ENCODE measurements around the gene FANCM. TPM values are rescaled to one million over a fixed set of nuclear protein-coding genes. Genes with fewer than 3 reads are reported as not detected.

The FANCM gene
- polyA plus RNA-seq (2.5 to 6.0 TPM (median 3.0 TPM) in 3 replicates), polyA minus RNA-seq (2.7 to 10.2 TPM (median 6.5 TPM) in 3 replicates)
- polyA plus RNA-seq (2011; ENCODE audit: low read depth): 6.5 TPM
- polyA plus RNA-seq (2011; cell fraction: cytosol; rRNA removed): 0.97 and 2.0 TPM in 2 replicates
- 5.8 and 6.2 TPM in 2 replicates for polyA plus RNA-seq (2011; cell fraction: nucleus; rRNA removed)
- 2.6 and 4.0 TPM in 2 replicates for polyA plus RNA-seq (2012; ENCODE audit: low replicate concordance)
- polyA minus RNA-seq (2011; cell fraction: cytosol; rRNA and poly(A)+ RNA removed): 6.1 TPM
- 9.3 and 15.2 TPM in 2 replicates for polyA minus RNA-seq (2011; cell fraction: nucleus; rRNA and poly(A)+ RNA removed)

- H3K9ac ChIP-seq (ENCODE audit: control insufficient read depth, extremely low read depth, insufficient read depth, low read length): peak within 1 kb of the TSS; percentile 96
- H2AFZ ChIP-seq (ENCODE audit: control insufficient read depth, low read length): peak within 1 kb of the TSS; percentile 99
- H4K20me1 ChIP-seq (ENCODE audit: control insufficient read depth, extremely low read depth, insufficient read depth, low read length): no peaks in the 10 kb centered on the region
- dilution Hi-C loops (cut with MboI; ENCODE audit: extremely low pct_ligation_motif_present, low sequenced_read_pairs): no loop called here
- peak; percentile 81 for FAIRE-seq
- peak within 1 kb of the TSS; percentile 87 to 99 (median 95) for H3K4me3 ChIP-seq (ENCODE audit: control insufficient read depth in 2 of 3, extremely low read depth in 1 of 3, insufficient read depth in 2 of 3, low read depth in 1 of 3, low read length in 3 of 3)
- no peaks in the 10 kb centered on the region for H3K9me1 ChIP-seq (ENCODE audit: control insufficient read depth, extremely low read depth, insufficient read depth, low read length)
- H3K4me2 ChIP-seq (ENCODE audit: control insufficient read depth, extremely low read depth, insufficient read depth, low read depth, low read length): peak within 1 kb of the TSS; percentile 96
- TF ChIP-seq, protein P1, sequence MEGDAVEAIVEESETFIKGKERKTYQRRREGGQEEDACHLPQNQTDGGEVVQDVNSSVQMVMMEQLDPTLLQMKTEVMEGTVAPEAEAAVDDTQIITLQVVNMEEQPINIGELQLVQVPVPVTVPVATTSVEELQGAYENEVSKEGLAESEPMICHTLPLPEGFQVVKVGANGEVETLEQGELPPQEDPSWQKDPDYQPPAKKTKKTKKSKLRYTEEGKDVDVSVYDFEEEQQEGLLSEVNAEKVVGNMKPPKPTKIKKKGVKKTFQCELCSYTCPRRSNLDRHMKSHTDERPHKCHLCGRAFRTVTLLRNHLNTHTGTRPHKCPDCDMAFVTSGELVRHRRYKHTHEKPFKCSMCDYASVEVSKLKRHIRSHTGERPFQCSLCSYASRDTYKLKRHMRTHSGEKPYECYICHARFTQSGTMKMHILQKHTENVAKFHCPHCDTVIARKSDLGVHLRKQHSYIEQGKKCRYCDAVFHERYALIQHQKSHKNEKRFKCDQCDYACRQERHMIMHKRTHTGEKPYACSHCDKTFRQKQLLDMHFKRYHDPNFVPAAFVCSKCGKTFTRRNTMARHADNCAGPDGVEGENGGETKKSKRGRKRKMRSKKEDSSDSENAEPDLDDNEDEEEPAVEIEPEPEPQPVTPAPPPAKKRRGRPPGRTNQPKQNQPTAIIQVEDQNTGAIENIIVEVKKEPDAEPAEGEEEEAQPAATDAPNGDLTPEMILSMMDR (optimal IDR thresholded peaks at IDR 0.05 in 1 of 3, IDR thresholded peaks at IDR 0.05 in 1 of 3, conservative IDR thresholded peaks at IDR 0.05 in 1 of 3; ENCODE audit: extremely low read depth in 1 of 3, insufficient read depth in 2 of 3, low read length in 3 of 3): no peak
- no peak for TF ChIP-seq EZH2 (IDR thresholded peaks at IDR 0.05; ENCODE audit: low read length)
- peak; percentile 52 for DNase-seq (ENCODE audit: low read depth, low spot score)
- no peaks in the 10 kb centered on the region for H3K36me3 ChIP-seq (ENCODE audit: control insufficient read depth in 2 of 2, extremely low read depth in 1 of 2, insufficient read depth in 2 of 2, low read length in 2 of 2)
- H3K79me2 ChIP-seq (ENCODE audit: control insufficient read depth, insufficient read depth, low read length): peaks cover 68% of the 10 kb centered on the region
- H3K27ac ChIP-seq (ENCODE audit: control insufficient read depth, insufficient read depth, low read length): peak within 1 kb of the TSS; percentile 92
- no peaks in the 10 kb centered on the region for H3K27me3 ChIP-seq (ENCODE audit: control insufficient read depth, extremely low read depth, insufficient read depth, low read length)
- H3K4me1 ChIP-seq (ENCODE audit: control insufficient read depth, extremely low read depth, insufficient read depth, low read length): peaks cover 30% of the 10 kb centered on the region
- H3K9me3 ChIP-seq (ENCODE audit: control insufficient read depth, low read depth, low read length): no peaks in the 10 kb centered on the region
Measured at GRCh38 chr14:45135659-45136395, at the start of gene FANCM. Gene FANCM, plus strand, starts transcription at chr14:45135930. Its CDS starts 102 bp downstream, at chr14:45136032.

DNA sequence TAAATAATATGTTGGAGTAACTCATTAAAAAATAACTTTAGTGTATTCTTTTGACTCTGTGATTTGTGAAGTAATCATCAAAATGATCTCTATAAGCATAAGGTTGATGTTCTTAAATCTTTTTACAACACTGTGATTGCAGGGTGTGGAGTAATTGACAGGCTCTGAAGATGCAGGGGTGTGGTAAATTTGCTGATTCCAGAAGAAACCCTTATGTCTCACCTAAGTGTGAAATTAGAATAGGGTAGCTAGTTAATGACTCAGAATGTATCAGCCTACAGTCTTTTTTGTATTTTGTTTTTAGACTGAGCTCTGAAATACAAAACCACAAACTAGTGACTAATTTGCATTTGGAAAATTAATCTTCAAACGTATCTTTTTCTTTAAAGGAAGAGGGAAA lies 45.9 kb upstream of the FANCM start:
- no peaks in the 10 kb centered on the region for H3K9me3 ChIP-seq (ENCODE audit: control insufficient read depth, low read depth, low read length)
- DNase-seq (ENCODE audit: low read depth, low spot score): peak; percentile 30
- peaks cover 93% of the 10 kb centered on the region for H3K79me2 ChIP-seq (ENCODE audit: control insufficient read depth, insufficient read depth, low read length)
- no peak for TF ChIP-seq EZH2 (IDR thresholded peaks at IDR 0.05; ENCODE audit: low read length)
- TF ChIP-seq, protein P1 (optimal IDR thresholded peaks at IDR 0.05 in 1 of 3, IDR thresholded peaks at IDR 0.05 in 1 of 3, conservative IDR thresholded peaks at IDR 0.05 in 1 of 3; ENCODE audit: extremely low read depth in 1 of 3, insufficient read depth in 2 of 3, low read length in 3 of 3): no peak
- peaks cover 53% of the 10 kb centered on the region for H3K4me1 ChIP-seq (ENCODE audit: control insufficient read depth, extremely low read depth, insufficient read depth, low read length)
- H3K4me3 ChIP-seq (ENCODE audit: control insufficient read depth in 2 of 3, extremely low read depth in 1 of 3, insufficient read depth in 2 of 3, low read depth in 1 of 3, low read length in 3 of 3): peak overlapping the region in 1 of 3 experiments; percentile 31
- H3K4me2 ChIP-seq (ENCODE audit: control insufficient read depth, extremely low read depth, insufficient read depth, low read depth, low read length): peak overlapping the region; percentile 74
- H4K20me1 ChIP-seq (ENCODE audit: control insufficient read depth, extremely low read depth, insufficient read depth, low read length): peaks cover 20% of the 10 kb centered on the region
- no peaks in the 10 kb centered on the region for H3K27me3 ChIP-seq (ENCODE audit: control insufficient read depth, extremely low read depth, insufficient read depth, low read length)
- H3K27ac ChIP-seq (ENCODE audit: control insufficient read depth, insufficient read depth, low read length): peak overlapping the region; percentile 70
- no peak overlapping the region for H3K9ac ChIP-seq (ENCODE audit: control insufficient read depth, extremely low read depth, insufficient read depth, low read length)
- H3K36me3 ChIP-seq (ENCODE audit: control insufficient read depth in 2 of 2, extremely low read depth in 1 of 2, insufficient read depth in 2 of 2, low read length in 2 of 2): peaks cover 0 to 4% of the 10 kb centered on the region in 2 experiments
- no peak for FAIRE-seq
- peaks cover 6% of the 10 kb centered on the region for H3K9me1 ChIP-seq (ENCODE audit: control insufficient read depth, extremely low read depth, insufficient read depth, low read length)
- dilution Hi-C loops (cut with MboI; ENCODE audit: extremely low pct_ligation_motif_present, low sequenced_read_pairs): no loop called here
- H2AFZ ChIP-seq (ENCODE audit: control insufficient read depth, low read length): no peak overlapping the region

All from keratinocyte (primary cell).